HG03520 (cell line): ENCODE results near the gene ZNF567.

Source experiments
- ATAC-seq: cut with Tn5 transposase; IDR thresholded peaks from one replicate; pipeline ENCODE4 v1.9.1; 2021; ENCODE audit warnings: mild to moderate bottlenecking, moderate library complexity; ENCODE audit not compliant: unreplicated experiment

The ZNF567 gene

GRCh38 chr19:36750066-36750691 lies 62.8 kb downstream of the ZNF567 start:
- no peak for ATAC-seq
